HUES64 (cell line): ENCODE data around the gene COL4A6.

Source experiments
- H3K27ac ChIP-seq: 2 replicates; pipeline ENCODE4 v1.7.0; 2013; ENCODE audit warnings: low read depth, low read length, inconsistent platforms
- H3K27me3 ChIP-seq: 2 replicates; pipeline ENCODE4 v1.6.1; 2013; ENCODE audit warnings: mild to moderate bottlenecking, low read length; ENCODE audit not compliant: insufficient read depth
- H3K36me3 ChIP-seq: 2 replicates; pipeline ENCODE4 v1.6.1; 2013; ENCODE audit warnings: mild to moderate bottlenecking, low read length; ENCODE audit not compliant: insufficient read depth
- H3K4me1 ChIP-seq: 2 replicates; pipeline ENCODE4 v1.6.1; 2013; ENCODE audit warnings: mild to moderate bottlenecking, low read length, moderate library complexity; ENCODE audit not compliant: insufficient read depth
- H3K4me3 ChIP-seq: 2 replicates; pipeline ENCODE4 v1.5.1; 2013; ENCODE audit warnings: mild to moderate bottlenecking, low read length, moderate library complexity
- H3K9ac ChIP-seq: 2 replicates; pipeline ENCODE4 v1.6.1; 2013; ENCODE audit warnings: mild to moderate bottlenecking, low read depth, low read length
- H3K9me3 ChIP-seq: 2 replicates; pipeline ENCODE4 v1.6.1; 2013; ENCODE audit warnings: low read depth, low read length; ENCODE audit not compliant: insufficient read depth
- WGBS: fragments of 150-250, 120-280 bp; methylation state at CpG from one replicate; pipeline ENCODE4 v1.1.7; 2013; ENCODE audit warnings: missing lambda C conversion rate; 5-methylcytosine and 5-hydroxymethylcytosine counted together

The COL4A6 gene

DNA sequence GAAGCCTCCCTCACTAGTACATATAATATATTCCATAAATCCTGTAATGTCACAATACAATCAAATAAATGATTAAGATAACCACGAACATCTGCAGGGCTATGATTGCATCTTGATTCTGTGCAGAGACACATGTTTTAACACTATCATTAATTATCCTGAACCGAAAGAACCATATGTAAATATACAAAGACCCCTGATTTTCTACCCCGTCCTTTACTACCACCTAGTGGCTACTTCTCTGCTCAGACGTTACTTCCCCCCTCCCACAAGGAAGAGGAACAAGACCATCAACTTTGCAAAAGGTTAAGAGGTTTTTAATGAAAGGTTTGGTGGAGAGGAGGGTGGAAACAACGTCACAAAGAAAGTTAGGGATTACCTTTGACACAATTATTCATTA, 134.0 kb downstream of the COL4A6 start:
- no peak overlapping the region for H3K27ac ChIP-seq
- 41% methylated on average over 4 of the region's 5 CpGs for WGBS
- H3K36me3 ChIP-seq, result no peaks in the 10 kb centered on the region
- no peak overlapping the region for H3K4me3 ChIP-seq
- H3K9me3 ChIP-seq, result no peaks in the 10 kb centered on the region
- H3K4me1 ChIP-seq, result peaks cover 16% of the 10 kb centered on the region
- H3K9ac ChIP-seq, result no peak overlapping the region
- no peaks in the 10 kb centered on the region for H3K27me3 ChIP-seq

DNA sequence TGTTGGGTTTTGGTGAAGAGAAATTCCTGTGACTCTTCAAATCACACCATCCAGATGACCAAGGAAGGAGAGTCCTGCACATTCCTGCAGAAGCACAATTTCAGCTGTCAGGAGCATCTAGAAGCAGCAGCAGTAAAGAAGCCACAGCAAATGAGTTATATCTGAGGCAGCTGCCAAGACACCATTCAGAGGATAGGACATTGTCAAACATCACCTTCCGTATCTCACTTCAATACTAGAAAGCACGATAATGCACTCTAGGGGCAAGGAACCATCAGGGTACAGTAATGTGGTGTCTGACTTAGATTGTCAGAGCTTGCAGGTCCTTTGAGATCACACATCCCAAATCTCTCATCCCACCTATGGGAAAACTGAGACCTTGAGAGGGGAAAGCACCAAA, 134.5 kb downstream of the COL4A6 start:
- Histone ChIP-seq H3K27ac (no peak overlapping the region), H3K9me3 (no peaks in the 10 kb centered on the region), H3K36me3 (no peaks in the 10 kb centered on the region), H3K4me3 (no peak overlapping the region), H3K4me1 (peaks cover 21% of the 10 kb centered on the region), H3K9ac (no peak overlapping the region), H3K27me3 (no peaks in the 10 kb centered on the region)
- WGBS, result 94% methylated on average over 2 of the region's 2 CpGs

DNA sequence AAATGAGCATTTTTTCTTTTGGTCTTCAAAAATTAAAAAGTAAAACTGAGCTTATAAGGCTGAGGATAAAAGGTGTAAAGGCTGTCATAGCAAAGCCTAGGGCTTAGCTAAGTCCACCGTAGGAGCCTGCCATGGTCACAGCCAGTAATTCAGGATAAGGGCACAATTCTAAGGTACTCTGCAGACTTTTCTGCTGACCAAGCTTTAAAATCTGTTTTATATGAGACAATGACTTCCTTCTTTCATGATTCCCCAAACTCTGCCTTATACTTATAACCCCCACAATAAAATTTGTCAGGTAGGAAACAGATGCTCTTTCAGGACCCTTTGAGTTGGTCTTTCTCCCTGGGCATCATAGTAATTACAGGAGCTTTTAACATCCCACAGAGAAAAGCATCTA, 138.5 kb downstream of the COL4A6 start:
- Histone ChIP-seq H3K9ac (no peak overlapping the region), H3K27ac (no peak overlapping the region; the same call in 1 of the 2 replicates), H3K4me1 (peaks cover 18% of the 10 kb centered on the region), H3K4me3 (no peak overlapping the region), H3K9me3 (no peaks in the 10 kb centered on the region), H3K36me3 (no peaks in the 10 kb centered on the region), H3K27me3 (no peaks in the 10 kb centered on the region)
- WGBS, result 86% methylated on average over 1 of the region's 1 CpG

DNA sequence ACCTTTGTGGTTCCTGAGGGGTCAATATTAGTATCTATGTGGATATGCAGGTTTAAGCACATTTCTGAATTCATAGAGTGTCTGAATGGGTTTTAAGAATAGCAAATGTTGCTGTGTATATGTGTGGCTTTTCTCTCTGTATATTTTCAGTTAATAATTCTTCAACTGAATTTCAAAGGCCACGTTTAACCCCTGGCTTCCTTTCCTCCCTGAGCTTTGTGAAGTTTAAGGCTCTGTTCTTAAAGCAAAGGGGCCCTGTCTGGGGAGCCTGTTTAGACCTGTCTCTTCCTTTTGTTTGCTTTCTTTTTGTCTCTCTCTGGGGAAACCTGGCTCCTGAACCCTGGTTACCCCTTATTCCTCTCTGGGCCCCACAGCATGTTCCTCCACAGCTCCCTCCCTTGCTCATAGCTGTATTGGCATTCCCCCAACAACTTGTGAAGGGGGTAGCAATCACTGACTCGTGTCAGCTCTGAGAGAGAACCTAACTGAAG, 139.1 kb downstream of the COL4A6 start:
- Histone ChIP-seq H3K4me1 (peaks cover 14% of the 10 kb centered on the region), H3K4me3 (no peak overlapping the region), H3K9me3 (no peaks in the 10 kb centered on the region), H3K27ac (no peak overlapping the region; the same call in 1 of the 2 replicates), H3K27me3 (no peaks in the 10 kb centered on the region), H3K36me3 (no peaks in the 10 kb centered on the region), H3K9ac (no peak overlapping the region)
- WGBS, result 34% methylated on average over 2 of the region's 2 CpGs

DNA sequence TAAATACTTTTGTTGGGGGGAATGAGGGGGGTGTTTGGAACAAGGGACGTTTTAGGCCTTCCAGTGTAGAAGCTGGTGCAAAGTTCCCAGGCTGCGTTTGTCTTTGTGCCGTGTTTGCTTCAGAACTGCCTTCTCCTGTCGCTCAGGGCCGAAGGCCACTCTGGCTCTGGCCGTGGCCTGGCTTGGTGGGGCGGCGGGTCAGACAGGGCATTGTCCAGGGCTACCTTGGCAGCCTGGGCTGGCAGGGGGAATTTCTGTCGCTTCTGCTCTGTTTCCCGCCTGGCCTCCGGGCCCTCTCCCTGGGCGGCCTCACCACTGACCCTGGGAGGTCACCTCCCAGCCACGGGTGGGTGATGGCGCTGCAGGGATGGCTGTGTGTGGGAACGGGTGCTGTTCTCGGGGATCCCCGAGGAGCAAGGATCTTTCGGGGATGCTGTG, 140.0 kb downstream of the COL4A6 start:
- Histone ChIP-seq H3K27ac (no peak overlapping the region), H3K4me1 (peaks cover 14% of the 10 kb centered on the region), H3K9me3 (no peaks in the 10 kb centered on the region), H3K36me3 (no peaks in the 10 kb centered on the region), H3K27me3 (no peaks in the 10 kb centered on the region), H3K9ac (no peak overlapping the region), H3K4me3 (no peak overlapping the region)
- 91% methylated on average over 18 of the region's 18 CpGs for WGBS

DNA sequence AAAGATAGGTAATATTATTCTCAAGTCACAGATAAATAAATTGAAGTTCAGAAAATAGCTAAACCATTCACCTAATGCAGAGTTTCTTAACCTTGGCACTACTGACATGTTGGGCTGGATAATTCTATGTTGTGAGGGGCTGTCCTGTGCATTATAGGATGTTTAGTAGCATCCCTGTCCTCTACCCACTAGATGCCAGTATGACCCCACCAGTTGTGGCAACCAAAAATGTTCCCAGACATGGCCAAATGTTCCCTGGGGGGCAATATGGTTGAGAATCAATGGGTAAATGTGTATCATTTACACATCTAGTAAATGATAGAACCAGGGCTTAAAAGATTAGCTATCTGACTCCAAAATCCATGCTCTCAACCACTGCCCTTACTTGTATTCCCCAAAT, 140.9 kb downstream of the COL4A6 start:
- Histone ChIP-seq H3K4me3 (no peak overlapping the region), H3K36me3 (no peaks in the 10 kb centered on the region), H3K9ac (no peak overlapping the region), H3K27me3 (no peaks in the 10 kb centered on the region), H3K9me3 (no peaks in the 10 kb centered on the region), H3K4me1 (peaks cover 14% of the 10 kb centered on the region), H3K27ac (no peak overlapping the region)

DNA sequence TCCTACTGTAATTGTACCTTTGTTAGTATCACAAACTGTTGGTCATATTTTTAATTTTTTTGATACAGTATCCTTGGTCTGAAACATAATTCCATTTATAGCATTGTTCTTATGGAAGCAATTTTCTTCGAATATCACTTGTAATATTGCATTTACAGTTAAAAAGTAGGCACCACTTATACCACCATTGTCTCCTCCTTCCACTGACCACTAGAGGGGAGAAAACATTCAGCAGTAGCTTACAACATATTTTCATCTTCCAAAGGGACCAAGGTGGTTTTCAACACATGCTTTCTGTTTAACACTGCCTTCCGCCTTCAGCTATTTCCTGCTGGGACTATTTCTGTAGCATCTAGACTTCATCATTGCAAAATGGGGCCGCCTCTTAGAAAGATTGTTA, 146.2 kb downstream of the COL4A6 start:
- H3K9ac ChIP-seq, result no peak overlapping the region
- H3K4me1 ChIP-seq, result no peaks in the 10 kb centered on the region
- H3K9me3 ChIP-seq, result peaks cover 5% of the 10 kb centered on the region; the same call in 1 of the 2 replicates
- H3K27me3 ChIP-seq, result no peaks in the 10 kb centered on the region
- no peaks in the 10 kb centered on the region for H3K36me3 ChIP-seq
- H3K27ac ChIP-seq, result no peak overlapping the region
- 89% methylated on average over 3 of the region's 3 CpGs for WGBS
- no peak overlapping the region for H3K4me3 ChIP-seq

DNA sequence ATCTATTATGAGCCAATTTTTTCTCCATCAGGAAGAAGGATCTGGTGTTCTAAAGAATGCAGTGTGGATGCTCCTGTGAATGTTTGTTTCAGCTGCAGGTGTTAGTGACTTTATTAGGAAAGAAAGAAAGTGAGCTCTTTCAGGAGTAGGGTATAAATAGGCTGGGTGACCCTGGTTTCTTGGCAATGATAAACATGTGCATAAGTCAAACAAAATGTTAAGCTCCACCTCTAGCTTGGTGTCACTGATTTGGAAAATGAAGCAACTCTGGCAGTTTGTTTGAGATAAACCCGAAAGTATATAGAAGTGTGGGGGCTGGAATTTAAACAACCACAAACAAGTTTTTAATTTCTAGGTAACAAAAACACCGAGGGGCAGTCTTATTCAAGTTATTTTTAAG, 152.3 kb downstream of the COL4A6 start:
- H3K4me3 ChIP-seq, result no peak overlapping the region
- no peak overlapping the region for H3K9ac ChIP-seq
- H3K36me3 ChIP-seq, result no peaks in the 10 kb centered on the region
- no peaks in the 10 kb centered on the region for H3K4me1 ChIP-seq
- H3K9me3 ChIP-seq, result no peaks in the 10 kb centered on the region
- no peak overlapping the region for H3K27ac ChIP-seq
- H3K27me3 ChIP-seq, result no peaks in the 10 kb centered on the region
- WGBS, result 100% methylated on average over 2 of the region's 2 CpGs

DNA sequence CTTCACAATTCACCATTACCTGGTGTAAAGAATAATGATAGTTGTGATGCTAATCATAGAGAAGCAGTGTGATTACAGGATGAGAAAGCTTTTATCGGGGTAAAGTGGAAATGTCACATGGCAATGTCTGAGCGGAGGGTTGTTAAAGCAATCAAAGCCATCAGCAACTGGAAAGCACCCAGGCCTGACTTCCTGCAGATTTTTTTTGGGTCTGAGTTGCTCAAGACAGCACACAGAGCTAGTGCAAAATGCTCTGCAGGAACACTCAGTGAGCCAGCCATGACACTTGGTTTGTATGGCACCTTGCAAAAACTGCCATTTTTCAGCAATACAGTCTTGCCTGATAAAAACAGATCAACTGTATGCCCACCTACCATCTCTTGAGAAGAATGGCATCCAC, 152.9 kb downstream of the COL4A6 start:
- Histone ChIP-seq H3K9me3 (no peaks in the 10 kb centered on the region), H3K4me1 (no peaks in the 10 kb centered on the region), H3K9ac (no peak overlapping the region), H3K27me3 (no peaks in the 10 kb centered on the region), H3K4me3 (no peak overlapping the region), H3K27ac (no peak overlapping the region), H3K36me3 (no peaks in the 10 kb centered on the region)
- 98% methylated on average over 2 of the region's 2 CpGs for WGBS

DNA sequence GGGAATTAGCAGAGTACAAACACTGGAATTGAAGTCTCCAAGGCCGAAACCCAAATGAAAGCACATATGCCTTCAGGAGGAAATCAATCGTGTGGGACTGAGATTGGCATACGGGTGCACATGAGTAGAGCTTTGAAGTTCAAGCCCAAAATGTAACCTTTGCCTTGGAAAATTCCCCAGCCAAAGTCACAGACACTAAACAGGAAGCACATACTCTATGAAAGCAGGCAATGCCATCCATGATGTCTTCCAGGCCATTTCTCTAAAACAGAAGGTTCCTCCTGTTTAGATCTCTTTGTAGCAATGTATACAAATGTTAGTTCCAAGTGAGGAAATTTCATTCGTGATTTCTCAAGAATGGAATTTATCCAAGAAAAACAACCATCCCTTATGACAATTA, 162.5 kb downstream of the COL4A6 start:
- no peak overlapping the region for H3K9ac ChIP-seq
- H3K27ac ChIP-seq, result no peak overlapping the region
- no peaks in the 10 kb centered on the region for H3K27me3 ChIP-seq
- no peaks in the 10 kb centered on the region for H3K36me3 ChIP-seq
- H3K9me3 ChIP-seq, result no peaks in the 10 kb centered on the region
- 94% methylated on average over 3 of the region's 4 CpGs for WGBS
- H3K4me3 ChIP-seq, result no peak overlapping the region
- H3K4me1 ChIP-seq, result no peaks in the 10 kb centered on the region

DNA sequence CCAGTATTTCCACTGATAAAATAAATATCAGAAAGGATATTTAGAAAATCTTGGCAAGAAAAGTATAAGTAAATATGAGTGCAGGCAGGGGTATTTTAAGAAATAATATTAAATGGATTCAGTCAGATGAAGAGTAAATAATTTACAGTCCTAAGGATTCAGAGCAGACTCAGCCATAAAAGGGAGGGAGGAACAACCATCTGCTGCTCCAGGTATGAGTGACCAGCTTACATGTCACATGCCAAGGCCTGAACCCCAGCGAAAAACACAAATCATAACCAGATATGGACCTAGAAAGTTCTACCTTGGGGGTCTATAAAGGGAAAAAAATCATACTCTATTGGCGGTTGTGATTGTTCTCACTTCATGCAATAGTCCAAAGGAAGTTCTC, 166.8 kb downstream of the COL4A6 start:
- Histone ChIP-seq H3K27ac (no peak overlapping the region), H3K9ac (no peak overlapping the region), H3K27me3 (no peaks in the 10 kb centered on the region), H3K4me1 (no peaks in the 10 kb centered on the region), H3K36me3 (no peaks in the 10 kb centered on the region), H3K9me3 (no peaks in the 10 kb centered on the region), H3K4me3 (no peak overlapping the region)
- no CpG with 5 or more reads among the region's 2 CpGs for WGBS

DNA sequence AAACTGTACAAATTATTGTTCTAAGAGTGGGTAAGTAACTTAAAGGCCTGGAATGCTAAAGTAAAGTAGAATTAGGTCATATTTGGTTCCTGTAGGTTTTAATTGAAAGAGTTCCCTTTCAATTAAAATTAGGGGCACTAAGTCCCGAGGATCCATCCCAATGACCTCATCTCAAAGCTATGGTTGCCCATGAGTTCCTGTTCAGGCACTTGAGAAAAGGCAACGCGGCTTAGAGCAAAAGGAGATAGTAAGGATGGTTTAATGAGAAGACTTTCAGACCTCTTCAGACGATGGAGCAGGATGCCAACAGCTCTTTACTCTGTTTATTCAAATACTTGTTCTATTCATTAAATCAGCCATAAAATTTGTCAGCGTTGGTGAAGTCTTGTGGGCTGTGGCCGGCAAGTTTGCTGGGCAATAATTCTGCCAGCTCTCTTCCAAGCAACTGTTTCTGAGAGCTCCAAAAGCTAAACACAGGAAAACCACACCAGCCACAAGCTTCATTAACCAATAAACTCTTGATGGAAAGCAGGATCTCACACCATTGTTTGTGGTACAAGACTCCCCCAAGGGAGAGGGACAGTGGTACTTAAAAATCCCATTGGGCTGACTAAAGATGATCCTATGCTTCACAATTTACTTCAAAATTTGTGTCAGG, 167.4 kb downstream of the COL4A6 start:
- Histone ChIP-seq H3K9ac (no peak overlapping the region), H3K27ac (no peak overlapping the region), H3K36me3 (no peaks in the 10 kb centered on the region), H3K4me3 (no peak overlapping the region), H3K4me1 (no peaks in the 10 kb centered on the region), H3K27me3 (no peaks in the 10 kb centered on the region), H3K9me3 (no peaks in the 10 kb centered on the region)
- 83% methylated on average over 6 of the region's 6 CpGs for WGBS
